ENCODE results near the gene MYOZ2.
"Not testable (repeated sequence)": the region's sequence is repeated elsewhere in the genome, so short reads cannot be mapped to it uniquely, and the experiment has no call there.

Gene MYOZ2

DNA sequence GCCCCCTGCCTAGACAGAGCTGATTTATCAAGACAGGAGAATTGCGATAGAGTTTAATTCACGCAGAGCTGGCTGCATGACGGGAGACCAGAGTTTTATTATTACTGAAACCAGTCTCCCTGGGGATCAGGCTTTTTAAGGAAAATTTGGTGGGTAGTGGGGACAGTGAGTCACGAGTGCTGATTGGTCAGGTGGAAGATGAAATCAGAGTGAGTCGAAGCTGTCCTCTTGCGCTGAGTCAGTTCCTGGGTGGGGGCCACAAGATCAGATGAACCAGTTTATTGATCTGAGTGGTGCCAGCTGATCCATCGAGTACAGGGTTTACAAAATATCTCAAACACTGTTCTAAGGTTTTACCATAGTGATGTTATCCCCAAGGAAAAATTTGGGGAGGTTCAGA is 36.6 kb downstream of the MYOZ2 start:
- no peak overlapping the region for H3K27ac ChIP-seq
- TF ChIP-seq, protein P1, sequence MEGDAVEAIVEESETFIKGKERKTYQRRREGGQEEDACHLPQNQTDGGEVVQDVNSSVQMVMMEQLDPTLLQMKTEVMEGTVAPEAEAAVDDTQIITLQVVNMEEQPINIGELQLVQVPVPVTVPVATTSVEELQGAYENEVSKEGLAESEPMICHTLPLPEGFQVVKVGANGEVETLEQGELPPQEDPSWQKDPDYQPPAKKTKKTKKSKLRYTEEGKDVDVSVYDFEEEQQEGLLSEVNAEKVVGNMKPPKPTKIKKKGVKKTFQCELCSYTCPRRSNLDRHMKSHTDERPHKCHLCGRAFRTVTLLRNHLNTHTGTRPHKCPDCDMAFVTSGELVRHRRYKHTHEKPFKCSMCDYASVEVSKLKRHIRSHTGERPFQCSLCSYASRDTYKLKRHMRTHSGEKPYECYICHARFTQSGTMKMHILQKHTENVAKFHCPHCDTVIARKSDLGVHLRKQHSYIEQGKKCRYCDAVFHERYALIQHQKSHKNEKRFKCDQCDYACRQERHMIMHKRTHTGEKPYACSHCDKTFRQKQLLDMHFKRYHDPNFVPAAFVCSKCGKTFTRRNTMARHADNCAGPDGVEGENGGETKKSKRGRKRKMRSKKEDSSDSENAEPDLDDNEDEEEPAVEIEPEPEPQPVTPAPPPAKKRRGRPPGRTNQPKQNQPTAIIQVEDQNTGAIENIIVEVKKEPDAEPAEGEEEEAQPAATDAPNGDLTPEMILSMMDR (conservative IDR thresholded peaks at IDR 0.05) = no peak

DNA sequence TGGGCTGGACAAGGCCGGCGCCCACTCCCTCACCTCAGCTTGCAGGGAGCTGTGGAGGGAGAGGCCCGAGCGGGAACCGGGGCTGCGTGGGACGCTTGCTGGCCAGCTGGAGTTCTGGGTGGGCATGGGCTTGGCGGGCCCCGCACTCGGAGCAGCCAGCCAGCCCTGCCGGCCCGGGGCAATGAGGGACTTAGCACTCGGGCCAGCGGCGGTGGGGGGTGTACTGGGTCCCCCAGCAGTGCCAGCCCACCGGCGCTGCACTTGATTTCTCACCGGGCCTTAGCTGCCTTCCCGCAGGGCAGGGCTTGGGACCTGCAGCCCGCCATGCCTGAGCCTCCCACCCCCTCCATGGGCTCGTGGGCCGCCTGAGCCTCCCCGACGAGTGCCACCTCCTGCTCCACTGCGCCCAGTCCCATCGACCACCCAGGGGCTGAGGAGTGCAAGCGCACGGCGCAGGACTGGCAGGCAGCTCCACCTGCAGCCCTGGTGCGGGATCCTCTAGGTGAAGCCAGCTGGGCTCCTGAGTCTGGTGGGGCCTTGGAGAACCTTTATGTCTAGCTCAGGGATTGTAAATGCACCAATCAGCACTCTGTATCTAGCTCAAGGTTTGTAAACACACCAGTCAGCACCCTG is 38.2 kb downstream of the MYOZ2 start:
- H3K27ac ChIP-seq = not testable (repeated sequence)

DNA sequence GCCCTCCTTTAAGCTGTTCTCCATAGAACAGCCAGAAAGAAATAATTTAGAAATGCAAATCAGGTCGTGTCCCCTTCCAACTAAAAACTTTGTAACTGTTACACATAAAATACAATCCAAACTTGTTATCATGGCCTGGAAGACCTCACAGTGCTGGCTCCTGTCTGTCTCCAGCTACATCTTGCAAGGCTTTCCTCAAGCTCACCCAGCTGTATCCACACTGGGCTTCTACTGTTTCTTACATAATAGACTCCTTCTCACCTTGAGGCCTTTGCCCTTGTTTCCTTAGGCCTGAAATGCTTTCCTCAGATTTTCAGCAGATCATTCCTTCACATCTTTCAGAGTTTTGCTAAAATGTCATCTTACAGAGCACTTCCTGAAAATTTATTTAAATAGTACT is 43.4 kb downstream of the MYOZ2 start:
- TF ChIP-seq, protein P1 (conservative IDR thresholded peaks at IDR 0.05) = no peak
- H3K27ac ChIP-seq = no peak overlapping the region

DNA sequence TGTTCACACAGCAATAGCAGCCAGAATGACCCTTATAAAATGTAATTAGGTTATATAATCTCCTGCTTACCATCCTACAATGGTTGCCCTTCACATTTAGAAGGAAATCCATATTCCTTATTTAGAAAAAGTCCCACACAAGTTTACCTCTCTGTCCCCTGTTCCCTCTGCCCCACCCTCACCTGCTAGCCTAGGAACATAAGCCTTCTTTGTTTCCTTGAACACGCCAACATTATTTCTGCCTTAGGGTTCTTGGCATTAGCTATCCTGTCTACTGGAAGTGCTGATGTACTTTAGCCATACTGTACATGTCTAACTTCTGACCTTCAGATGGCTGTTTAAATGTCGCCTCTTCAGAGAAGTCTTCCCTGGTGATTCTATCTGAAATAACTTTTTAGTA is 48.5 kb downstream of the MYOZ2 start:
- TF ChIP-seq, protein P1 (conservative IDR thresholded peaks at IDR 0.05) = no peak
- H3K27ac ChIP-seq = no peak overlapping the region

DNA sequence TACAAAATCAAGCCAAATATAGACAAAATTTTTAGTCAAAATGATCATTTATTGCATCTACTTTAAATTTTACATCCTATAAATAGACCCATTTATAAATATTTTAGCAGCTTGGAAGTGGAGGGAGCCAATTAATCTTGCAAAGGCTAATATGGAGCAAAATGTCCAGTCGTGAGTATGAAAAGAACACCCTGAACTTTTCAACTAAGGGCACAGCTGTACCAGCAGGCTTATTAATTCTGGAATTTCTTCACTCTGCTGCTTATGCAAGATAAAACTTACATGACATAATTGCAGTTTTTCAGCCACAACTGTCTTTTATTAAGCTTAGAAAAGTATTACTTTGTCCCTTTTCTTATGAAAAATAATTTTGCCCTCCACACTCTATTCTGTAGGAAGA is 54.0 kb downstream of the MYOZ2 start:
- TF ChIP-seq, protein P1 (conservative IDR thresholded peaks at IDR 0.05) = no peak
- no peak overlapping the region for H3K27ac ChIP-seq

DNA sequence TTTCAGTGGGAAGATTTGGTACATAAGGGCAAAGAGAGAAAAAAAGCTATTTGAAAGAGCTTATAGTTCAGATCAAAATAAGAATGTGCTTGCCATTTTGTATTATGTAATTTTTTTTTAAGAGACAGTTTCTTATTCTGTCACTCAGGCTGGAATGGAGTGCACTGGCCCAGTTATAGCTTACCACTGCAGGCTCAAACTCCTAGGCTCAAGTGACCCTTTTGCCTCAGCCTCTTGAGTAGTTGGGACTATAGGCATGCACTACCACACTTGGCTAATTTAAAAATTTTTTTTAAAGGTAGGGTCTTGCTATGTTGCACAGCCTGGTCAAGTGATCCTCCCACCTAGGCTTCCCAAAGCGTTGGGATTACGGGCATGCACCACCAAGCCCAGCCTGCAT is 54.7 kb downstream of the MYOZ2 start:
- TF ChIP-seq, protein P1 (conservative IDR thresholded peaks at IDR 0.05) = no peak
- H3K27ac ChIP-seq = no peak overlapping the region

DNA sequence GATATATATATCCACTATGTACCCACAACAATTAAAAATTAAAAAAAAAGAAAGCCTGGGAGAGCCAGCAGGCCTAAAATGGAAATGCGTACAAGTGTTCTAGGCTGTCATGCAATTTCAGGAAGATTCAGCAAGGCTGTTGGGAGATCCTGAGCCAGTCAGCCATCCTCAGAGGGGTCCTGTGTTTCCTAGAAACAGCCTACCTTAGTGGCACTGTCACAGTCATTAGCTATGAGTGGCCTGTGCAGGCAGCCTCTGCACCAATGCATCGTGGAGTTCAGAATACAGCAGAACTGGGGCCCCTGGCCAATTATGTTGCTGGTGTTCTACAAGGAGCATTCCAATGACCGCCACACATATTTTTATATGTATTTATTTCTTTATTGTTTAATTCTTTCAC is 55.9 kb downstream of the MYOZ2 start:
- TF ChIP-seq, protein P1 (conservative IDR thresholded peaks at IDR 0.05) = no peak
- H3K27ac ChIP-seq = no peak overlapping the region

DNA sequence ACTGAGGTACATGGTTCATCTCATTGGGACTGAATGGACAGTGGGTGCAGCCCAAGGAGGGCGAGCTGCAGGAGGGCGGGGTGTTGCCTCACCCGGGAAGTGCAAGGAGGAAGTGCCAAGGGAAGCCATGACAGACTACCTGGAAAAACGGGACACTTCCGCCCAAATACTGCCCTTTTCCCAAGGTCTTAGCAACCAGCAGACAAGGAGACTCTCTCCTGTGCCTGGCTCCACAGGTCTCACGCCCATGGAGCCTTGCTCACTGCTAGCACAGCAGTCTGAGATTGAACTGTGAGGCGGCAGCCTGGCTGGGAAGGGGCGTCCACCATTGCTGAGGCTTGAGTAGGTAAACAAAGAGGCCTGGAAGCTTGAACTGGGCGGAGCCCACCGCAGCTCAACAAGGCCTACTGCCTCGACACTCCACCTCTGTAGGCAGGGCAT is 62.2 kb downstream of the MYOZ2 start:
- TF ChIP-seq, protein P1 (conservative IDR thresholded peaks at IDR 0.05) = no peak
- H3K27ac ChIP-seq = no peak overlapping the region

Measured in VCaP (cell line).